Ishikawa (cell line): ENCODE measurements around the gene STEAP1.

ENCODE experiments used
- TEAD4 ChIP-seq: IDR thresholded peaks from 2 replicates; pipeline ENCODE4 v1.6.1; 2012
- YY1 ChIP-seq: IDR thresholded peaks from 2 replicates; pipeline ENCODE4 v1.6.1; 2012; ENCODE audit warnings: low read depth

DNA sequence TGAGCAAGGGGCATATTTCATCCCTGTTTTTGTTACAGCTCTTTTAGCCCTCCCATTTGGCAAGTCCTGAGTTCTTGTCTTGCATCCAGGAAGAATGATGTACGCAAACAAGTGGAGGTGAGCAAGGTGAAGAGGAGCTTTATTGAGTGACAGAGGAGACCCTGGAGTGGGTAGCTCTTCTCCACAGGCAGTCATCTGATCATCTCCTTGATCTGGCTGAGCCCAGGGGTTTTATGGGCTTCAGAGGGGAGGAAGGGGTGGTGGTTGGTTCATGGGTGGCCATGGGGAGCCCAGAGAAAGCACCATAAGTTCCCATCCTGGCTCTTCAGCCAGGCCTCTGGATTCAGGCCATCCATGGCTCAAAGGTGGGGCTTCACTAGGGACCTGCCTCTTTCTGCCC is 21.9 kb downstream of the STEAP1 start:
- TF ChIP-seq TEAD4 (no peak), YY1 (no peak)
